Measurements from ENCODE around the gene MYH14.

The MYH14 gene

DNA sequence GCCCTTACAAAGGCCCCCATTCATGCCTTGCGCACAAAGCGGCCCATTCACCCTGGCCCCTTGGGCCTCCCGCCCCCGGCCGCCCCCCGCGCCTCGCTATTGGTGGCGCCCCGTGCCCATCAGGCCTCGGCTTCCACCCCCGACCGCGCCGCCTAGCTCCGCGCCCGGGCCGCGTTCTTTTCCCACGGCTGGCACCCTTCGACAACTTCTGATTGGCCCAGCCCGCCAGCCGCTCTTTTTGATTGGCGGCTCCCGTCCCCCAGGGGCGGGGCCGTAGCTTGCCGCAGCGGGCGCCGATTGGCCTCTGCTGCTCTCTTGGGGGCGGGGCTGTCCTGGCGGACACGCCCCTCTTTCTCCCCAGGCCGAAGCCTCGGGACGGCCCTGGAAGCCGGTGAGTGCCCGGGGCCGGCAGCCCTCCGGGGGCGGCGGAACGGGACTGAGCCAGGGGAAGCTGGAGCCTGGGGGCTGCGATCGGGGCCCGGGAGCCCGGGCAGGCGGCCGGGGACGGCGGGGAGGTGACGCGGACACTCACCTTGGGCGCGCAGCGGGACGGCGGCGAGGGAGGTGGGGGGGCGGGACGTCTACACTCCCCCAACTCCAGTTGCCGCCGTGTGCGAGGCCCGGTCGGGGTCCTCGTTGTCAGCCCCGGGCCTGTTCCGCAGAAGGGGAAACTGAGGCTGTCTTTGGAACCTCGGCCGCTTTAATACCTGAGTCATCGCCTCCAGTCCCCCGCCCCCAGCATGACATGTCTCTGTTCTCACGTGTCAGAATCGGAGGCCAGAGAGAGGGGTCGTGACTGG, at the start of gene MYH14:
TSS of gene MYH14 (plus strand) at position 342 of the 800 bp plus-strand sequence. CDS start 6,744 bp downstream, outside the sequence.
- Histone ChIP-seq H3K4me3 (ENCODE audit: low read length) (no peak within 1 kb of the TSS), H2AFZ (ENCODE audit: low read depth, low read length) (no peak within 1 kb of the TSS), H3K27me3 (ENCODE audit: insufficient read depth, low read length) (no peaks in the 10 kb centered on the region), H3K36me3 (ENCODE audit: insufficient read depth, low read length) (no peaks in the 10 kb centered on the region), H3K4me1 (ENCODE audit: insufficient read depth, low read length) (no peaks in the 10 kb centered on the region), H3K9me3 (ENCODE audit: low read length) (no peaks in the 10 kb centered on the region)

DNA sequence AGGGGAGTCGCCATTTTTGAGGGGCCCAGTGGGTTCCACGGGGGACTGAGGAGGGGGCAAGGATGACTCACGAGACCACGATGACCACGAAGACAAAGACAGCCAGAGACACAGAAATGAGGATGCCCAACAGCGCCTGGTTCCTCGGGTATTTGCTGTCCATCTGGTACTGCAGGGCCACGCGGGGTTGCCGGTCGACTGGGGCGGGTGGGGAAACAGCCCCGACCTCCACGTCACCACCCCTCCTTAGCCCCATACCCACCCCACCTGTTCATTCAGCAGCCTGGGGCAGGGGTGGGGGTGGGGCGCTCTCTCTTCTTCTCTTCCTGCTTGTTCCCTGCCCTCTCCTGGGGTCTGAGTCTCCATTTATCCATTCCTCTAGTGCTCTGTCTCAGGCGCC, 48.9 kb upstream of the MYH14 start:
- Histone ChIP-seq H3K27me3 (ENCODE audit: insufficient read depth, low read length) (no peaks in the 10 kb centered on the region), H2AFZ (ENCODE audit: low read depth, low read length) (no peak overlapping the region), H3K9me3 (ENCODE audit: low read length) (no peaks in the 10 kb centered on the region), H3K36me3 (ENCODE audit: insufficient read depth, low read length) (no peaks in the 10 kb centered on the region), H3K4me1 (ENCODE audit: insufficient read depth, low read length) (no peaks in the 10 kb centered on the region), H3K4me3 (ENCODE audit: low read length) (no peak overlapping the region)

GRCh38 chr19:50155520-50156109, 47.8 kb upstream of the MYH14 start:
- Histone ChIP-seq H3K27me3 (ENCODE audit: insufficient read depth, low read length) (no peaks in the 10 kb centered on the region), H3K4me3 (ENCODE audit: low read length) (no peak overlapping the region), H3K4me1 (ENCODE audit: insufficient read depth, low read length) (no peaks in the 10 kb centered on the region), H3K36me3 (ENCODE audit: insufficient read depth, low read length) (no peaks in the 10 kb centered on the region), H3K9me3 (ENCODE audit: low read length) (no peaks in the 10 kb centered on the region), H2AFZ (ENCODE audit: low read depth, low read length) (no peak overlapping the region)

DNA sequence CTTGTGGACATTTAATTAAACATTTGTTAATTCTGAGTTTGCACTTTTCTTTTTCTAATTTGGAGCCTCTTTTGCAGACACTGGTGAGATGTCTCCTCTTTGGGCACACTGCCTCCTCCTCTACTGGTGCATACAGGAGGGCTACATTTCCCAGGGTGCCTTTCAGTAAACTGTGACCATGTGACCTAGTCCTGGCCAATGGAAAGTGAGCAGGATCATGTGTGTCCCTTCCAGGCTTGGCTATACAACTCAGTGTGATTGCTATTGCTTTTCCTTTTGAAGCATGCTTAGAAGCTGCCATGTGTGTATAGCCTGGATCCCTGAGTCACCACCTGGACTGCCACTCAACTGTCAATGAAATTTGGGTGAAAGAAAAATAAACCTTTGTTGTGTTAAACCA, 44.8 kb upstream of the MYH14 start:
- Histone ChIP-seq H3K9me3 (ENCODE audit: low read length) (no peaks in the 10 kb centered on the region), H3K4me3 (ENCODE audit: low read length) (no peak overlapping the region), H3K27me3 (ENCODE audit: insufficient read depth, low read length) (no peaks in the 10 kb centered on the region), H2AFZ (ENCODE audit: low read depth, low read length) (no peak overlapping the region), H3K36me3 (ENCODE audit: insufficient read depth, low read length) (no peaks in the 10 kb centered on the region), H3K4me1 (ENCODE audit: insufficient read depth, low read length) (no peaks in the 10 kb centered on the region)

DNA sequence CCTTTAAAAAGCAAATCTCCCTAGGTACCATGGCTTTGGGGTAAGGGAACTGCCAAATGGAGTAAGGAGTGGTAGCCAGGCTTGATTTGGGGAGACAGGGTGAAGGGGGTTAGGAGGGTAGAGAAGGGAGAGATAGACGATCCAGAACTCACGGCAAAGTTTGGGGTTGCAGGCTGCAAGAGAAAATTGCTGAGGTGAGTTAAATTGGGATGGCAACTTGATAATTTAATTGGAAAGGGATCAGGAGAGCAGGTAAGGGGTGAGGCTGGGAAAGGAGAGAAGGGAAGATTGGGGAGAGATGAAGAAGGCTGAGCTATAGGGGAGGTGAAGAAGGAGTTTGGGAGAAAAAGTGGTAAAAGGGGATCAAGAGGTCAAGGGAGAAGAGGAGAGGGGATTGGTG, 44.3 kb upstream of the MYH14 start:
- no peak overlapping the region for H2AFZ ChIP-seq (ENCODE audit: low read depth, low read length)
- H3K4me3 ChIP-seq (ENCODE audit: low read length) = no peak overlapping the region
- H3K27me3 ChIP-seq (ENCODE audit: insufficient read depth, low read length) = no peaks in the 10 kb centered on the region
- H3K9me3 ChIP-seq (ENCODE audit: low read length) = no peaks in the 10 kb centered on the region
- H3K36me3 ChIP-seq (ENCODE audit: insufficient read depth, low read length) = no peaks in the 10 kb centered on the region
- H3K4me1 ChIP-seq (ENCODE audit: insufficient read depth, low read length) = no peaks in the 10 kb centered on the region

GRCh38 chr19:50162988-50163387, 40.4 kb upstream of the MYH14 start, which contains the start of gene IZUMO2:
TSS of gene IZUMO2 (minus strand) at chr19:50163281. CDS start at chr19:50163194, 87 bp downstream.
- Histone ChIP-seq H2AFZ (ENCODE audit: low read depth, low read length) (no peak within 1 kb of the TSS), H3K4me1 (ENCODE audit: insufficient read depth, low read length) (no peaks in the 10 kb centered on the region), H3K4me3 (ENCODE audit: low read length) (no peak within 1 kb of the TSS), H3K36me3 (ENCODE audit: insufficient read depth, low read length) (no peaks in the 10 kb centered on the region), H3K27me3 (ENCODE audit: insufficient read depth, low read length) (no peaks in the 10 kb centered on the region), H3K9me3 (ENCODE audit: low read length) (no peaks in the 10 kb centered on the region)

DNA sequence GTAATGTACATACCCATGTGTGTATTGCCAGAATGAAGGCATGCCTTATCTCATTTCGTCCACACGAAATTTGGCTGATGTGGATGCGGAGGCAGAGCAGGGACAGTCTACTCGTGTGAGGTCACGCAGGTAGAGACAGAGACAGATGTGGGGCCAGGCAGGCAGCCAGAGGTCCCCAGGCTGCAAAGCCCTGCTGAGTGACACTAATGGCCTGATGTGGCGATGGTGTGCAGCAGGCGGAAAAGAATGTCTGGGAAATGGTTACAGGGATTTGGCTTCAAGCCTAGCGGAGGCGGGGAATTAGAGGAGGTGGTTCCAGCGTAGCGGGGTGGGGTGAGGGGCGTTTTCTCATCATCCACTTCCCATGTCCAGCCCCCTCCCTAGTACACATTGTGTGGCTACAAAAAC, 36.1 kb upstream of the MYH14 start:
- H3K4me1 ChIP-seq (ENCODE audit: insufficient read depth, low read length) = no peaks in the 10 kb centered on the region
- no peaks in the 10 kb centered on the region for H3K27me3 ChIP-seq (ENCODE audit: insufficient read depth, low read length)
- no peak overlapping the region for H3K4me3 ChIP-seq (ENCODE audit: low read length)
- H3K36me3 ChIP-seq (ENCODE audit: insufficient read depth, low read length) = no peaks in the 10 kb centered on the region
- no peak overlapping the region for H2AFZ ChIP-seq (ENCODE audit: low read depth, low read length)
- H3K9me3 ChIP-seq (ENCODE audit: low read length) = no peaks in the 10 kb centered on the region

- H3K36me3 ChIP-seq (ENCODE audit: insufficient read depth, low read length) = no peaks in the 10 kb centered on the region
These were observed 31.7 kb upstream of the MYH14 start for GRCh38 chr19:50171752-50172151.

DNA sequence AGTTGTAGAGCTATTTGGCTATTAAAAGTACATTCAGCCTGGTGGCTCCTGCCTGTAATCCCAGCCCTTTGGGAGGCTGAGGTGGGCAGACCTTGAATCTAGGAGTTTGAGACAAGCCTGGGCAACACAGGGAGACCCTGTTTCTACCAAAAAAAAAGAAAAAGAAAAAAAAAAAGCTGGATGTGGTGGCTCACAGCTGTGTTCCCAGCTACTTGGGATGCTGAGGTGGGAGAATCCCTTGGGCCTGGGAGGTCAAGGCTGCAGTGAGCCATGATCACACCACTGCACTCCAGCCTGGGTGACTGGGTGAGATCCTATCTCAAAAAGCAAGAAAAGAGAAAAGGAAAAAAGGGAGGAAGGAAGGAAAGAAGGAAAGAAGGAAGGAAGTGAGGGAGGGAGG, 30.7 kb upstream of the MYH14 start:
- H3K4me1 ChIP-seq (ENCODE audit: insufficient read depth, low read length) = no peaks in the 10 kb centered on the region
- H3K36me3 ChIP-seq (ENCODE audit: insufficient read depth, low read length) = no peaks in the 10 kb centered on the region
- H2AFZ ChIP-seq (ENCODE audit: low read depth, low read length) = no peak overlapping the region
- H3K9me3 ChIP-seq (ENCODE audit: low read length) = no peaks in the 10 kb centered on the region
- H3K27me3 ChIP-seq (ENCODE audit: insufficient read depth, low read length) = no peaks in the 10 kb centered on the region
- no peak overlapping the region for H3K4me3 ChIP-seq (ENCODE audit: low read length)

More at GRCh38 chr19:50171752-50172151, 31.7 kb upstream of the MYH14 start:
- no peak overlapping the region for H3K4me3 ChIP-seq (ENCODE audit: low read length)
- no peaks in the 10 kb centered on the region for H3K4me1 ChIP-seq (ENCODE audit: insufficient read depth, low read length)
- no peaks in the 10 kb centered on the region for H3K27me3 ChIP-seq (ENCODE audit: insufficient read depth, low read length)
- no peak overlapping the region for H2AFZ ChIP-seq (ENCODE audit: low read depth, low read length)
- no peaks in the 10 kb centered on the region for H3K9me3 ChIP-seq (ENCODE audit: low read length)

DNA sequence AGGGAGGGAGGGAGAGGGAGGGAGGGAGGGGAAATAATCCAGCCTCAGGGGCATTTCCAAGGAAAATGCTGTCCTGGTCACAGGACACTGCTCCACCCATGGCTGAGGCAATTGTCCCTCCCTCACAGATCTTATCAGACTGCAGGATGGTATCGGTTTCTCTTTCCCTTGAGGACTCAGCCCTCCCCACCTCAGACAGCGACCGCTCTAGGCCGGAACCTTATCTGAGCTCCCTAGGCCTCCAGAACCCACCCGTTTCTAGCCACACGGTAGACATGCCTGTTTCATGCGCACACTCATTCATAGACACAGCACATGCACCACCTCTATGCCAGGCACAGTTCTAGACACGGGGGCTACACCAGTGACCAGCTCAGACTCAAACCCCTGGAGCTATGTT, 30.3 kb upstream of the MYH14 start:
- Histone ChIP-seq H3K4me3 (ENCODE audit: low read length) (no peak overlapping the region), H2AFZ (ENCODE audit: low read depth, low read length) (no peak overlapping the region), H3K9me3 (ENCODE audit: low read length) (no peaks in the 10 kb centered on the region), H3K27me3 (ENCODE audit: insufficient read depth, low read length) (no peaks in the 10 kb centered on the region), H3K36me3 (ENCODE audit: insufficient read depth, low read length) (no peaks in the 10 kb centered on the region), H3K4me1 (ENCODE audit: insufficient read depth, low read length) (no peaks in the 10 kb centered on the region)

GRCh38 chr19:50174100-50174793, 29.2 kb upstream of the MYH14 start:
- Histone ChIP-seq H2AFZ (ENCODE audit: low read depth, low read length) (no peak overlapping the region), H3K9me3 (ENCODE audit: low read length) (no peaks in the 10 kb centered on the region), H3K36me3 (ENCODE audit: insufficient read depth, low read length) (no peaks in the 10 kb centered on the region), H3K4me3 (ENCODE audit: low read length) (no peak overlapping the region), H3K4me1 (ENCODE audit: insufficient read depth, low read length) (no peaks in the 10 kb centered on the region), H3K27me3 (ENCODE audit: insufficient read depth, low read length) (no peaks in the 10 kb centered on the region)

DNA sequence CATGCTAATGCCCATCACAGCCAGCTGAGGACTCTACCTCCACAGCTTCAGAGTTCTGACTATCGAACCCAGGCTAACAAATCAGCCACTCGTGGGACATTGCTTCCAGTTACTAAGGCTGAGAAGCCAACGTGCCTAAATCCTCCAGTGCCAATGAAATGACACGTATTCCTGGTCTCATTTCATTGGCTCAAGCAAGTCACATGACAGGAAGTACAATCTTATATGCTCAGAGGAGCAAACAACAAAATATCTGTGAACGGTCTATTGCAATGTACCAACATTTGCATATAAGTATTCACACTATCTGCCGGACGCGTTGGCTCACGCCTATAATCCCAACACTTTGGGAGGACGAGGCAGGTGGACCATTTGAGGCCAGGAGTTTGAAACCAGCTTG, 27.5 kb upstream of the MYH14 start:
- no peaks in the 10 kb centered on the region for H3K9me3 ChIP-seq (ENCODE audit: low read length)

GRCh38 chr19:50176775-50177174, 26.6 kb upstream of the MYH14 start:
- Histone ChIP-seq H3K4me1 (ENCODE audit: insufficient read depth, low read length) (no peaks in the 10 kb centered on the region), H2AFZ (ENCODE audit: low read depth, low read length) (no peak overlapping the region), H3K27me3 (ENCODE audit: insufficient read depth, low read length) (no peaks in the 10 kb centered on the region), H3K36me3 (ENCODE audit: insufficient read depth, low read length) (no peaks in the 10 kb centered on the region), H3K4me3 (ENCODE audit: low read length) (no peak overlapping the region), H3K9me3 (ENCODE audit: low read length) (no peaks in the 10 kb centered on the region)

More for the DNA sequence above, 27.5 kb upstream of the MYH14 start:
- Histone ChIP-seq H3K4me1 (ENCODE audit: insufficient read depth, low read length) (no peaks in the 10 kb centered on the region), H3K36me3 (ENCODE audit: insufficient read depth, low read length) (no peaks in the 10 kb centered on the region), H3K4me3 (ENCODE audit: low read length) (no peak overlapping the region), H3K27me3 (ENCODE audit: insufficient read depth, low read length) (no peaks in the 10 kb centered on the region), H2AFZ (ENCODE audit: low read depth, low read length) (no peak overlapping the region)
